ENCODE measurements around the gene SLC26A9.

SLC26A9 gene

DNA sequence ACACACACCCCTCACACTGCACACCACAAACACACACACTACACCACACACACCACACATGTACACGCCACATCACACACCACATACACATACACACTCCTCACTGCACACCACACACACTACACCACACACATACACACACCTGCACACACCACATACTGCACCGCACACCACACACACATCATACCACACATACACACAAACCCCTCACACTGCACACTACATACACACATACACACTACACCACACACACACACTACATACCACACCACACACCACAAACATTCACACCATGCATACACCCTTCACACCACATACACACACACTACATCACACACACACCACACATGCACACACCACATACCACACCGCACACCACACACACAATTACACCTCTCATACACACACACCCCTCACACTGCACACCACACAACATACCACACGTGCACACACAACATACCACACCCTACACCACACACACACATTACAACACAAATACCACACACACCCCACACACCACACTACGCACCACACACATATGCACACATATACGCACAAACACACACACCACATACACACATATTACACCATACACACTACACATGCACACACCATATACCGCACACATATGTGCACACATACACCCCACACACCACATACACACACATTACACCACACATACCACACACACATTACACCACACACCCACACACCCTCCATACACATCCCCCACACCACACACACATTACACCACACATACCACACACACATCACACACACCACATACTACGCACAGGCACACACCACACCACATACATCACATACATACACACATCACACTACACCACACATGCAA is 30.3 kb upstream of the SLC26A9 start:
- no peak for TF ChIP-seq EGR1 (IDR thresholded peaks at IDR 0.05)
- no peak for TF ChIP-seq CEBPB (IDR thresholded peaks at IDR 0.05)

GRCh38 chr1:205972491-205973168 is 29.4 kb upstream of the SLC26A9 start:
- TF ChIP-seq ZBTB7A (IDR thresholded peaks at IDR 0.05; ENCODE audit: low read depth), result no peak
- TF ChIP-seq CREB1 (IDR thresholded peaks at IDR 0.05; ENCODE audit: low read depth), result no peak
- TF ChIP-seq, protein P1, sequence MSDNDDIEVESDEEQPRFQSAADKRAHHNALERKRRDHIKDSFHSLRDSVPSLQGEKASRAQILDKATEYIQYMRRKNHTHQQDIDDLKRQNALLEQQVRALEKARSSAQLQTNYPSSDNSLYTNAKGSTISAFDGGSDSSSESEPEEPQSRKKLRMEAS (IDR thresholded peaks at IDR 0.05), result no peak
- no peak for TF ChIP-seq TCF12 (IDR thresholded peaks at IDR 0.05; ENCODE audit: low read depth)
- no peak for TF ChIP-seq CEBPB (IDR thresholded peaks at IDR 0.05)
- no peak for TF ChIP-seq TAF1 (IDR thresholded peaks at IDR 0.05; ENCODE audit: low read depth)
- TF ChIP-seq EP300 (IDR thresholded peaks at IDR 0.05; ENCODE audit: borderline replicate concordance), result no peak
- no peak for TF ChIP-seq FOXM1 (IDR thresholded peaks at IDR 0.05; ENCODE audit: borderline replicate concordance, low read depth)
- no peak for TF ChIP-seq TEAD4 (IDR thresholded peaks at IDR 0.05)
- TF ChIP-seq EGR1 (IDR thresholded peaks at IDR 0.05), result no peak
- TF ChIP-seq YY1 (IDR thresholded peaks at IDR 0.05; ENCODE audit: low read depth), result no peak
- no peak for TF ChIP-seq RAD21 (IDR thresholded peaks at IDR 0.05; ENCODE audit: low read depth)

- TF ChIP-seq TEAD4 (IDR thresholded peaks at IDR 0.05) (no peak), FOXM1 (IDR thresholded peaks at IDR 0.05; ENCODE audit: borderline replicate concordance, low read depth) (no peak)
Observed at GRCh38 chr1:205972081-205972480, 28.8 kb upstream of the SLC26A9 start.

DNA sequence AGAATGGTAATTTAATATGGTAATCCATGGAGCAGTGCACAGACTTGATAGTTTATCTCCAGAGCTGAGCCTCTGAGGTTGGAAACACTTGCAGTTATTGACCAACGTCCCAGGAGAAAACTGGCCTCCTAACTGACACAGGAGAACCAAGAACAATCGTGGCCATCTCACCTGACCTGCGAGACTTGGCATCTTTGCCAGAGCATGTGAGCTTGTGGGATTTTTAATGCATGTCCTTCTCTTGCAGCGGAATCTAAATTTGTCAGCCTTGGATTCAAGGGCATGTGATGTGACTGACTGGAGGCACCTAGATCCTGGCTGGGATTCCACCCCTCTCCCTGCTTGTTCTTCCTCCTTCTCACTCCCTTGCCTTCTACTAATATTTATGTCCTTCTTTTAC is 27.8 kb upstream of the SLC26A9 start:
- TF ChIP-seq EGR1 (IDR thresholded peaks at IDR 0.05) (no peak), YY1 (IDR thresholded peaks at IDR 0.05; ENCODE audit: low read depth) (no peak), TAF1 (IDR thresholded peaks at IDR 0.05; ENCODE audit: low read depth) (no peak), FOXM1 (IDR thresholded peaks at IDR 0.05; ENCODE audit: borderline replicate concordance, low read depth) (no peak), EP300 (IDR thresholded peaks at IDR 0.05; ENCODE audit: borderline replicate concordance) (no peak)
- TF ChIP-seq, protein P2, sequence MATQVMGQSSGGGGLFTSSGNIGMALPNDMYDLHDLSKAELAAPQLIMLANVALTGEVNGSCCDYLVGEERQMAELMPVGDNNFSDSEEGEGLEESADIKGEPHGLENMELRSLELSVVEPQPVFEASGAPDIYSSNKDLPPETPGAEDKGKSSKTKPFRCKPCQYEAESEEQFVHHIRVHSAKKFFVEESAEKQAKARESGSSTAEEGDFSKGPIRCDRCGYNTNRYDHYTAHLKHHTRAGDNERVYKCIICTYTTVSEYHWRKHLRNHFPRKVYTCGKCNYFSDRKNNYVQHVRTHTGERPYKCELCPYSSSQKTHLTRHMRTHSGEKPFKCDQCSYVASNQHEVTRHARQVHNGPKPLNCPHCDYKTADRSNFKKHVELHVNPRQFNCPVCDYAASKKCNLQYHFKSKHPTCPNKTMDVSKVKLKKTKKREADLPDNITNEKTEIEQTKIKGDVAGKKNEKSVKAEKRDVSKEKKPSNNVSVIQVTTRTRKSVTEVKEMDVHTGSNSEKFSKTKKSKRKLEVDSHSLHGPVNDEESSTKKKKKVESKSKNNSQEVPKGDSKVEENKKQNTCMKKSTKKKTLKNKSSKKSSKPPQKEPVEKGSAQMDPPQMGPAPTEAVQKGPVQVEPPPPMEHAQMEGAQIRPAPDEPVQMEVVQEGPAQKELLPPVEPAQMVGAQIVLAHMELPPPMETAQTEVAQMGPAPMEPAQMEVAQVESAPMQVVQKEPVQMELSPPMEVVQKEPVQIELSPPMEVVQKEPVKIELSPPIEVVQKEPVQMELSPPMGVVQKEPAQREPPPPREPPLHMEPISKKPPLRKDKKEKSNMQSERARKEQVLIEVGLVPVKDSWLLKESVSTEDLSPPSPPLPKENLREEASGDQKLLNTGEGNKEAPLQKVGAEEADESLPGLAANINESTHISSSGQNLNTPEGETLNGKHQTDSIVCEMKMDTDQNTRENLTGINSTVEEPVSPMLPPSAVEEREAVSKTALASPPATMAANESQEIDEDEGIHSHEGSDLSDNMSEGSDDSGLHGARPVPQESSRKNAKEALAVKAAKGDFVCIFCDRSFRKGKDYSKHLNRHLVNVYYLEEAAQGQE (IDR thresholded peaks at IDR 0.05; ENCODE audit: low read depth), result no peak

GRCh38 chr1:205970486-205970885 is 27.2 kb upstream of the SLC26A9 start:
- TF ChIP-seq CREB1 (IDR thresholded peaks at IDR 0.05; ENCODE audit: low read depth) (no peak), EP300 (IDR thresholded peaks at IDR 0.05; ENCODE audit: borderline replicate concordance) (no peak), YY1 (IDR thresholded peaks at IDR 0.05; ENCODE audit: low read depth) (no peak), RAD21 (IDR thresholded peaks at IDR 0.05; ENCODE audit: low read depth) (no peak), TAF1 (IDR thresholded peaks at IDR 0.05; ENCODE audit: low read depth) (no peak), TCF12 (IDR thresholded peaks at IDR 0.05; ENCODE audit: low read depth) (no peak), ZBTB7A (IDR thresholded peaks at IDR 0.05; ENCODE audit: low read depth) (no peak), EGR1 (IDR thresholded peaks at IDR 0.05) (no peak), FOXM1 (IDR thresholded peaks at IDR 0.05; ENCODE audit: borderline replicate concordance, low read depth) (no peak)
- TF ChIP-seq, protein P1 (IDR thresholded peaks at IDR 0.05), result no peak
- TF ChIP-seq, protein P3, sequence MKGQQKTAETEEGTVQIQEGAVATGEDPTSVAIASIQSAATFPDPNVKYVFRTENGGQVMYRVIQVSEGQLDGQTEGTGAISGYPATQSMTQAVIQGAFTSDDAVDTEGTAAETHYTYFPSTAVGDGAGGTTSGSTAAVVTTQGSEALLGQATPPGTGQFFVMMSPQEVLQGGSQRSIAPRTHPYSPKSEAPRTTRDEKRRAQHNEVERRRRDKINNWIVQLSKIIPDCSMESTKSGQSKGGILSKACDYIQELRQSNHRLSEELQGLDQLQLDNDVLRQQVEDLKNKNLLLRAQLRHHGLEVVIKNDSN (IDR thresholded peaks at IDR 0.05), result no peak

DNA sequence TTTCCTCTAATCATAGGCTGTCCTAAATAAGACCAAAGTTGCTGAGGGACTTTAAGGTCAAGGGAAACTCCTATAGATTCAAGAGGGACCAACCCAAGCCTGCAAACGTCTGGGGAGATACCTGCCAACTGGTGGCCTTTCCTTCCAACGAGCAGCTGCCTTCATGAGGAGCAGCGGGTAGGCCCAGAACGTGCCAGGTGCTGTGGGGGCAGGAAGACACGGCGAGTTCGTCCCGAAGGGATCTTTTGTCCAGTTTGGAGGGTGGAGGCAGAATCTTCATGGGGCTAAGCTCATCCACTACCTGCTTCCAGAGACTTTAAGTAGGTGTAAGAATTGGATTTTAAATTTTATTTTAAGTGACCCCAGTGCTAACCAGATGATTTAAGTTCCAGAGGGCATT is 26.0 kb upstream of the SLC26A9 start:
- TF ChIP-seq EGR1 (IDR thresholded peaks at IDR 0.05) (no peak), EP300 (IDR thresholded peaks at IDR 0.05; ENCODE audit: borderline replicate concordance) (no peak), CREB1 (IDR thresholded peaks at IDR 0.05; ENCODE audit: low read depth) (no peak), TCF12 (IDR thresholded peaks at IDR 0.05; ENCODE audit: low read depth) (no peak), CEBPB (IDR thresholded peaks at IDR 0.05) (no peak), RAD21 (IDR thresholded peaks at IDR 0.05; ENCODE audit: low read depth) (no peak), YY1 (IDR thresholded peaks at IDR 0.05; ENCODE audit: low read depth) (no peak), FOXM1 (IDR thresholded peaks at IDR 0.05; ENCODE audit: borderline replicate concordance, low read depth) (no peak), ZBTB7A (IDR thresholded peaks at IDR 0.05; ENCODE audit: low read depth) (no peak), TAF1 (IDR thresholded peaks at IDR 0.05; ENCODE audit: low read depth) (no peak), NFIC (IDR thresholded peaks at IDR 0.05) (no peak), TEAD4 (IDR thresholded peaks at IDR 0.05) (no peak)
- TF ChIP-seq, protein P3 (IDR thresholded peaks at IDR 0.05), result no peak
- TF ChIP-seq, protein P2 (IDR thresholded peaks at IDR 0.05; ENCODE audit: low read depth), result no peak
- TF ChIP-seq, protein P1 (IDR thresholded peaks at IDR 0.05), result no peak

Measured in Ishikawa (cell line).